MV-4-11 (cell line): ENCODE results near the gene PLAAT2.

Experiments used
- DNase-seq: peaks from one replicate; lab custom pipeline; 2025; lab: John Stamatoyannopoulos, UW

Gene PLAAT2

DNA sequence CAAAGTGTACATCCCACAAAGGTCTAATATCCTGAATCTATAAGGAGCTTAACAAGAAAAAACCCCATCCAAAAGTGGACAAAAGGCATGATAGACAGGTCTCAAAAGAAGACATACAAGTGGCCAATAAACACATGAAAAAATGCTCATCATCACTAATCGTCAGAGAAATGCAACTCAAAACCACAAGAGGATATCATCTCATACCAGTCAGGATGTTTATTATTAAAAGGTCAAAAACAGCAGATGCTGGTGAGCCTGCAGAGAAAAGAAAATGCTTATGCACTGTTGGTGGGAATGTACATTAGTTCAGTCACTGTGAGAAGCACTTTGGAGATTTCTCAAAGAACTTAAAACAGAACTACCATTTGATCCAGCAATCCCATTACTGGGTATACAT lies 44.6 kb downstream of the PLAAT2 start:
- no peak for DNase-seq

DNA sequence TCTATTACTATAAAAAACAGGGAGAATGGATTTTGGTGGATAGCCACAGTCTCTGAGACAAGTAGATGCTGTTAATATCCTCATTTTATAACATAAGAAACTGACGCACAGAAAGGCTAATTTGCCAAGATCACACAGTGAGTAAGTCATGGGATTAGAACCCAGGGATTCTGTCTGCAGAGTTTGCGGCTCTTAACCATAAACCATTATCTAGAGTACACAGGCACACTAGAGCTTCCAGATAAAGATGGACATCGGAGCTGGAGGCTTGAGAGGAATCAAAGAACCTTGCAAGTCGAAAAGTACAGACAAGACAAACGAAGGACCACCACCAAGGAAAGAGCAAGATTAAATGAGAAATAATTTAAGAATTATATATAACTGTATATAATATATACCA lies 46.0 kb downstream of the PLAAT2 start:
- no peak for DNase-seq

DNA sequence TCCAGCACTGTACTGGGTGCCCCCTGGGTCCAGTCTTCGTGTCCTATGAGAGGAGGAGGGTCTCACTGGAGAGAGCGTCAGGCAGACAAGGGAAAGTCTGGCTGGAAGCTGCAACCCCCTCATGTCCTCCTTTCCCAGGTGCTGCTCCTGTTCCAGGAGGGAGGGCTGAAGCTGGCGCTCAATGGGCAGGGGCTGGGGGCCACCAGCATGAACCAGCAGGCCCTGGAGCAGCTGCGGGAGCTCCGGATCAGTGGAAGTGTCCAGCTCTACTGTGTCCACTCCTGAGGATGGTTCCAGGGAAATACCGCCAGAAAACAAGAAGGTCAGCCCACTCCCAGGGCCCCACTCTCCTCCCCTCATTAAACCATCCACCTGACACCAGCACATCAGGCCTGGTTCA lies 47.1 kb downstream of the PLAAT2 start:
- DNase-seq: no peak

DNA sequence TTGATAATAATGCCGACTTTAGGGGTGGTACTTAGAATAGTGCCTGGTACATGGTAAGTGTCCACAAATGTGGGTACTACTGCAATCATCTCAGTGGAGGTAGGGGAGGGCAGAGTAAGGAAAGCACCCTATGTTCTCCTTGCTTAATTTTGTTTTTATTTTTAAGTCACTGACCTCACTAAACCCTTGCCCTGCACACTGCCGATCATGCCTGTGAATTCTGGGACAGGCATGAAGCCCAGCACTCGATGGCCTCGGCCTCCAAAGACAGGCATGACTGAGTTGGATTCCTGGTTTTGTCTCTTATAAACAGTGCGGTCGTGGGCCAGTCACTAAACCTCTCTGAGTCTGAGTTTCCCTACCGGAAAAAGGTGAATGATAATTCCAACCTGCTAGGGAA lies 50.4 kb downstream of the PLAAT2 start:
- no peak for DNase-seq

GRCh38 chr11:63511048-63511748 lies 52.0 kb downstream of the PLAAT2 start:
- no peak for DNase-seq

DNA sequence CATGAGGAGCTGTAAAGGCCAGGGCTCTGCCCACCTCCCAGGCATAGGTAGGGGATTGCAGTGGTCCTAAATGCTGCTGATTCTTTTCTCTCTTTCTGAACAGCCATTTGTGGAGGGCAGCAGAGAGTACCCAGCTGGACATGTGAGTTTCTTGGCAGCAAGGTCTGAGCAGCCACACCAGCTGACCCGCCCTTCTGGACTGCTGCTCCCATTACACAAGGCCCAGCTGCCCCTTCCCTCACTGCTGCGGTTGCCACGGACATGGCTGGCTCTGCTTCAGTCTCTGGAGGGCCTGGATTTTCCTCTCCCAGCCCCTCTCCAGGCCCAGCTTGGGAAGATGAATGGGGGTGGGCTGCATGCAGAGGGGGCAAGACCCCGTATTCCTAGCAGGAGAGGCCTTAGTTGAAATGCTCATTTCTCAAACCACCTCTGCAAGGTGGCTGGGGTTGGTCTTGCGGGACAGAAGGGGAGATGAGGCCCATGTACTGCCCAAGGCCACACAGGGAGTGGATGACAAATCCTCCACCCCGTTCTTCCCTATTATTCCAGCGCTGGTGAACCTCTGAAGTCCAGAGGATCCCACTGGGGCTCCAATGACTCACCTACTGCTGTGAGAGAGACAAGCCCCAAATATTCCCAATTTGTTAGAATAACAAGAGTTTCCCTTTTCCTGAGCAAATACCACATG lies 52.7 kb downstream of the PLAAT2 start:
- no peak for DNase-seq

DNA sequence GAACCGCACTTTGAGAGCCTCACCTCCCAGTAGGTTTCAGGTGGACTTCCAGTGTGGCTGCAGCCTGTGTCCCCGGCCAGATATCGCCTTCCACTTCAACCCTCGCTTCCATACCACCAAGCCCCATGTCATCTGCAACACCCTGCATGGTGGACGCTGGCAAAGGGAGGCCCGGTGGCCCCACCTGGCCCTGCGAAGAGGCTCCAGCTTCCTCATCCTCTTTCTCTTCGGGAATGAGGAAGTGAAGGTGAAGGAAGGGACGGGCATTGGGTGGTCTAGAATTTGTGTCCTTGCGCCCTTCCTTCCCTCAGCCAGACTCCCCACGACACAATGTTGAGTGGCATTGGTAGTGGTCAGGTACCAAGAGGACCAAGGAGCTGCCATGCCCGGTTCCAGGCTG lies 54.4 kb downstream of the PLAAT2 start:
- DNase-seq: no peak

GRCh38 chr11:63508009-63508408 lies 55.2 kb downstream of the PLAAT2 start:
- DNase-seq: peak; percentile 69

DNA sequence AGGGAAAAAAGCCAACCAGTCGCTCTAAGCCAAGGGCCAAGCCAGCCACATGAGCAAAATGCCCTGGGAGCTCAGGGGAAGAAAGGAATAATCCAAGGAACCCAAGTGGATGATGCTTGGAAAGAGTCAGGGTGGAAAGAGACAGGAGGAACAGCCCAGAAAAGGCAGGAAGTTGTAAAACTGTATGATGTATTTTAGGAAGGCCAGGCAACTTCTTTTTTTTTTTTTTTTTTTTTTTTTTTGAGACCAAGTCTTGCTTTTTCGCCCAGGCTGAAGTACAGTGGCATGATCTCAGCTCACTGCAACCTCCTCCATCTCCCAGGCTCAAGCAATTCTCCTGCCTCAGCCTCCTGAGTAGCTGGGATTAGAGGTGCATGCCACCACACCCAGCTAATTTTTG lies 55.7 kb downstream of the PLAAT2 start:
- peak; percentile 43 for DNase-seq

- DNase-seq: no peak
Measured at GRCh38 chr11:63506876-63507275, 56.3 kb downstream of the PLAAT2 start.

GRCh38 chr11:63505857-63506528 lies 57.2 kb downstream of the PLAAT2 start, which contains the start of gene LGALS12:
TSS of gene LGALS12 (plus strand) at chr11:63506084. CDS start at chr11:63506459, 375 bp downstream.
- DNase-seq: peak; percentile 95

GRCh38 chr11:63504933-63505586 lies 58.1 kb downstream of the PLAAT2 start:
- peak; percentile 57 for DNase-seq

GRCh38 chr11:63504054-63504453 lies 59.1 kb downstream of the PLAAT2 start:
- no peak for DNase-seq

DNA sequence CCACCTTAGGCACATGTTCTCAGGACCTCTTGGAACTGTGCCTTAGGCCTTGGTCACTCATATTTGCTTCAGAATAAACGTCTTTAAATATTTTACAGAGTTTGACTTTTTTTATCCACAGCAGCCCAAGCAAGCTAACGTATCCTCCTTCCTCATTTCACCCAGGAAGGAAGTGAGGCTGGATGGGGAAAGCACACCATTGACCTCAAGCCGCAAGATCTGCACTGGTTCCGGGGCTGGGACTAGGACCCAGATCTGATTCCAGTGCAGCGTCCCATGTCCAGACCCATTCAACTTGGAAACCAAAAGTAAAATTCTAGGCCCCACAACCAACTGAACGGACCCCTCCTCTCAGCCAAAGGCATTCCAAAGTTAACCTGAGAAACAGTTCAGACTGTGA lies 59.7 kb downstream of the PLAAT2 start:
- DNase-seq: peak; percentile 89
